ENCODE results near the gene ARID3A.

ARID3A gene

GRCh38 chr19:936175-936546 is 10.3 kb downstream of the ARID3A start:
- H3K36me3 ChIP-seq (replicated peaks): peaks cover 9% of the 10 kb centered on the region
- H3K27me3 ChIP-seq (replicated peaks): no peaks in the 10 kb centered on the region
- no peak overlapping the region for H3K4me3 ChIP-seq (ENCODE audit: low read depth, low read length)
- TF ChIP-seq, protein P1, sequence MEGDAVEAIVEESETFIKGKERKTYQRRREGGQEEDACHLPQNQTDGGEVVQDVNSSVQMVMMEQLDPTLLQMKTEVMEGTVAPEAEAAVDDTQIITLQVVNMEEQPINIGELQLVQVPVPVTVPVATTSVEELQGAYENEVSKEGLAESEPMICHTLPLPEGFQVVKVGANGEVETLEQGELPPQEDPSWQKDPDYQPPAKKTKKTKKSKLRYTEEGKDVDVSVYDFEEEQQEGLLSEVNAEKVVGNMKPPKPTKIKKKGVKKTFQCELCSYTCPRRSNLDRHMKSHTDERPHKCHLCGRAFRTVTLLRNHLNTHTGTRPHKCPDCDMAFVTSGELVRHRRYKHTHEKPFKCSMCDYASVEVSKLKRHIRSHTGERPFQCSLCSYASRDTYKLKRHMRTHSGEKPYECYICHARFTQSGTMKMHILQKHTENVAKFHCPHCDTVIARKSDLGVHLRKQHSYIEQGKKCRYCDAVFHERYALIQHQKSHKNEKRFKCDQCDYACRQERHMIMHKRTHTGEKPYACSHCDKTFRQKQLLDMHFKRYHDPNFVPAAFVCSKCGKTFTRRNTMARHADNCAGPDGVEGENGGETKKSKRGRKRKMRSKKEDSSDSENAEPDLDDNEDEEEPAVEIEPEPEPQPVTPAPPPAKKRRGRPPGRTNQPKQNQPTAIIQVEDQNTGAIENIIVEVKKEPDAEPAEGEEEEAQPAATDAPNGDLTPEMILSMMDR (IDR thresholded peaks at IDR 0.05; ENCODE audit: low read depth, low read length, missing control alignments): no peak
- no peak for DNase-seq
- no peak overlapping the region for H3K27ac ChIP-seq
- in situ Hi-C loops (cut with HindIII; ENCODE audit: low pct_ligation_motif_present, low sequenced_read_pairs): no loop called here

DNA sequence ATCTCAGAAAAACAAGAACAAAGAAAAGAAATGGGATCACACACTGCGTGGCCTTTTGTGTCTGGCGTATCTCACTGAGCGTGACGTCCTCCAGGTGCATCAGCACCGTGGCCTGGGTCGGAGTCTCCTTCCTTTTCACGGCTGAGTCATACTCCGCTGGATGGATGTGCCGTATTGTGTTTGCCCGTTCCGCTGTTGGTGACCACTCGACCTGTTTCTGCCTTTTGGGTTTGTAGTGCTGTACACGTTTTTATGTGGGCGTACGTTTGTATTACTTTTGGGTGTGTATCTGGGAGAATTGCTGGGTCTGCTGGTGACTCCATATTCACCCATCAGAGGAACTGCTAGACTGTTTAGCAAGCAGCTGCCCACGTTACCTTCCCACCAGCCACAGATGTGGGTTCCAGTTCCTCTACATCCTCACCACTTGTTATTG is 11.4 kb downstream of the ARID3A start:
- H3K27ac ChIP-seq: no peak overlapping the region
- H3K36me3 ChIP-seq (replicated peaks): peaks cover 9% of the 10 kb centered on the region
- no peaks in the 10 kb centered on the region for H3K27me3 ChIP-seq (replicated peaks)
- in situ Hi-C loops (cut with HindIII; ENCODE audit: low pct_ligation_motif_present, low sequenced_read_pairs): no loop called here
- TF ChIP-seq, protein P1 (IDR thresholded peaks at IDR 0.05; ENCODE audit: low read depth, low read length, missing control alignments): no peak
- H3K4me3 ChIP-seq (ENCODE audit: low read depth, low read length): no peak overlapping the region
- no peak for DNase-seq

DNA sequence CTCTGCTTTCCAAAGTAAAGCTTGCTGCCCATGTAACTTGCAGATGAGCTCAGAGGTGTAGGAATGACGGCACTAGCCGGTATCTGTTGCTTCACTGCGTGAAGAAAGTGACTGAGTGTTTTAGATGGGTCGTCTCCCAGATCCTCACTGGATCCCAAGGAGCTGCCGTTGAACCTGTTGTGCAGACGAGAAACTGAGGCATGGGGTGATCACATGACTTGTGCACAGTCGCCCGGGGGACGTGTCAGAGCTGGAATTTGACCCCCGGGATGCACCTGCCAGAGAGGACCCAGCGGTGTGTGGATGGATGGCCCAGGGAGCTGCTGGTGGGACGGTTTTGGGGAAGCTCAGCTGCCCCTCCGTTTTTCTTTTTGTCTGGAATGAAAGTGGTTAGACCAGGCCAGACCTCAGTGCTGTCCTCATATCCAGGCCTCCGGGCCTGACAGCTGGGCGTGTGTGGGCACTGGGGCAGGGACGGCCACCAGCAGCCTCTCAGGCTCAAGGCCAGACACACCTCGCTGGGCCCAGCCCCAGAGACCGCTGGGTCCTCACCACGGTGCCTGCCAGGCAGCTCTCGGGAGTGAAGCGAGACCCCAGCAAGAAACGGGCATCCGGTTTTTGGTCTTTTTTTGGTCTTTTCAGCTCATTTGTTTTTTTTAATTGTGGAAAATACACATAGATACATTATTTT is 12.5 kb downstream of the ARID3A start:
- Histone ChIP-seq H3K27me3 (replicated peaks) (no peaks in the 10 kb centered on the region), H3K4me3 (ENCODE audit: low read depth, low read length) (no peak overlapping the region), H3K36me3 (replicated peaks) (peaks cover 15% of the 10 kb centered on the region), H3K27ac (no peak overlapping the region)
- DNase-seq: no peak
- in situ Hi-C loops (cut with HindIII; ENCODE audit: low pct_ligation_motif_present, low sequenced_read_pairs): no loop called here
- TF ChIP-seq, protein P1 (IDR thresholded peaks at IDR 0.05; ENCODE audit: low read depth, low read length, missing control alignments): no peak

DNA sequence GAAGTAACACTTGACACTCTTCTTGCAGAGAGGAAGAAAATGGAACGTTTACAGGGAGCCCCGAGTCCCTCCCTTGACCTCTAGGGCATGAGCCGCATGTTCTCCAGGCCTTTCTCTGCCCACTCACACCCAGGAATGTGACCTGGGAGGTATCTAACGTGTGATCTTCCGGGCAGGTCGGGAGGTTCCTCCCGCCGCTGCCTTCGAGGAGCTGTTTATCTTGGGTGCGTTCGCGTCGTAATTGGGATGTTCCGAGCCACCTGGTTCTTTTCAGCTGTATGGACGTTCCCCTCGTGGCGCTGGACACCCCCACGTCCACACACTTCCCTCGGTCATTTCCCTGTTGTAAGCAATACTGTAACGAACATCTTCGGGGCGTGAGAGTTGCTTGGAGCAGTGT is 13.6 kb downstream of the ARID3A start:
- TF ChIP-seq, protein P1 (IDR thresholded peaks at IDR 0.05; ENCODE audit: low read depth, low read length, missing control alignments): no peak
- no peak for DNase-seq
- Histone ChIP-seq H3K4me3 (ENCODE audit: low read depth, low read length) (no peak overlapping the region), H3K27ac (no peak overlapping the region), H3K27me3 (replicated peaks) (no peaks in the 10 kb centered on the region), H3K36me3 (replicated peaks) (peaks cover 15% of the 10 kb centered on the region)
- in situ Hi-C loops (cut with HindIII; ENCODE audit: low pct_ligation_motif_present, low sequenced_read_pairs): no loop called here

DNA sequence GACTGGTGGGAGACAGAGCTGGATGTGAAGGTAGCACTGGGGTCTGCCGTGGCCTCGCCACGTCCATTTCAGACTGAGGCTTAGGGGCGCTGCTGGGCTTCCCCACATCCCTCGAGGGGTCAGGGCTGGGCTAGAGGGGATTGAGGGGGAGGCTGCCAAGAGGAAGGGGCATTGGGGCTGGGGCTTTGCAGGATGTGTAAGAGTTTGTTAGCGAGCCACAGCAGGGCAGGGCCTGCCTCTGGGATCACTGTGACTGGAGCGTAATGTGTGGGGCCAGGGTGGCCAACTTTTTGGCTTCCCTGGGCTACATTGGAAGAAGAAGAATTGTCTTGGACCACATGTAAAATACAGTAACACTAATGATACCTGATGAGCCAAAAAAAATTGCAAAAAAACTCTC is 14.1 kb downstream of the ARID3A start:
- Histone ChIP-seq H3K27ac (no peak overlapping the region), H3K27me3 (replicated peaks) (no peaks in the 10 kb centered on the region), H3K4me3 (ENCODE audit: low read depth, low read length) (no peak overlapping the region), H3K36me3 (replicated peaks) (peaks cover 15% of the 10 kb centered on the region)
- TF ChIP-seq, protein P1 (IDR thresholded peaks at IDR 0.05; ENCODE audit: low read depth, low read length, missing control alignments): no peak
- DNase-seq: no peak
- in situ Hi-C loops (cut with HindIII; ENCODE audit: low pct_ligation_motif_present, low sequenced_read_pairs): no loop called here
